K562 (cell line): ENCODE data around the gene TMEM271. TPM values are rescaled to one million over a fixed set of nuclear protein-coding genes. Genes with fewer than 3 reads are reported as not detected.

ENCODE experiments used
- ATAC-seq: fragments of 200-7000 bp; cut with Tn5 transposase; 3 replicates; pipeline ENCODE4 v1.9.1; 2020; ENCODE audit warnings: moderate library complexity
- BruUV-seq: library from RNA; stranded (reverse); fragments of 400-500 nt; replicated peaks from 2 replicates; lab custom pipeline; 2021; lab: Mats Ljungman, UMichigan
- CTCF ChIA-PET: fragments of 300-600 bp; formaldehyde crosslinking; extraction: SDS; loops from one replicate; lab custom pipeline; 2021; ENCODE audit warnings: low intra/inter-chr PET ratio; lab: Yijun Ruan, JAX
- POLR2A ChIA-PET: fragments of 300-600, 350-650 bp; sonication (Branson Sonifier 250); formaldehyde crosslinking; extraction: SDS; loops from one replicate; lab custom pipeline; 2021; ENCODE audit warnings: antibody characterized with exemption, inconsistent platforms; lab: Yijun Ruan, JAX
- DNase-seq, 4 experiments: peaks; one replicate each; pipeline versions ENCODE4 v3.0.0 to v3.0.0-alpha.2; 2011 to 2018; ENCODE audit warnings: low spot score in 3 of 4, mixed read lengths in 3 of 4; ENCODE audit errors: extremely low read depth in 1 of 4
- FAIRE-seq: peaks from 2 replicates; lab custom pipeline; 2011; peaks lifted over from hg19 to GRCh38; lab: Jason Lieb, UNC
- H2AFZ ChIP-seq: 2 replicates; pipeline ENCODE4 v1.6.0; 2011; ENCODE audit warnings: low read depth, low read length, control low read depth, inconsistent platforms
- H3K27ac ChIP-seq: fragments of 200-600 bp; 3 replicates; pipeline ENCODE4 v1.8.0; 2011; ENCODE audit warnings: low read depth, mild to moderate bottlenecking, control low read depth, inconsistent platforms, low read length, moderate library complexity, mixed read lengths; ENCODE audit errors: extremely low read depth
- H3K27me3 ChIP-seq, 2 experiments: fragments of 300-600 bp in 1 of 2; 2 replicates in 1 of 2; 3 replicates in 1 of 2; pipeline versions ENCODE4 v1.6.0 to v1.8.0; 2011; ENCODE audit warnings: inconsistent platforms in 2 of 2, low read length in 2 of 2, mild to moderate bottlenecking in 1 of 2, mixed read lengths in 1 of 2, moderate library complexity in 1 of 2; ENCODE audit not compliant: control insufficient read depth in 2 of 2, insufficient read depth in 2 of 2
- H3K36me3 ChIP-seq: fragments of 300-600 bp; 3 replicates; pipeline ENCODE4 v1.8.0; 2011; ENCODE audit warnings: mild to moderate bottlenecking, low read length, inconsistent platforms; ENCODE audit not compliant: control insufficient read depth, insufficient read depth
- H3K4me1 ChIP-seq, 2 experiments: fragments of 200-600 bp in 1 of 2; replicated peaks in 1 of 2; 2 replicates in 1 of 2; 3 replicates in 1 of 2; pipeline versions ENCODE4 v1.5.1 to v1.8.0; 2011; ENCODE audit warnings: inconsistent platforms in 2 of 2, low read length in 2 of 2, mild to moderate bottlenecking in 1 of 2, mixed read lengths in 1 of 2, moderate library complexity in 1 of 2; ENCODE audit not compliant: control insufficient read depth in 2 of 2, insufficient read depth in 2 of 2
- H3K4me2 ChIP-seq: 2 replicates; pipeline ENCODE4 v1.6.1; 2011; ENCODE audit warnings: low read length, control low read depth, inconsistent platforms, mixed read lengths; ENCODE audit not compliant: insufficient read depth
- H3K4me3 ChIP-seq: fragments of 200-600 bp; sonication (generic), shearing (Covaris generic); 2 replicates; pipeline ENCODE4 v1.5.1; 2016; ENCODE audit warnings: control low read depth, inconsistent platforms
- H3K79me2 ChIP-seq: fragments of 200-600 bp; 3 replicates; pipeline ENCODE4 v1.8.0; 2011; ENCODE audit warnings: low read length, inconsistent platforms; ENCODE audit not compliant: control insufficient read depth, insufficient read depth
- H3K9ac ChIP-seq, 2 experiments: 2 replicates each; pipeline versions ENCODE4 v1.6.0 to v1.6.1; 2011; ENCODE audit warnings: low read depth in 2 of 2, low read length in 2 of 2, control low read depth in 1 of 2, inconsistent platforms in 1 of 2, mild to moderate bottlenecking in 1 of 2, mixed read lengths in 1 of 2; ENCODE audit not compliant: insufficient read depth in 1 of 2
- H3K9me1 ChIP-seq: one replicate; pipeline ENCODE4 v1.6.0; 2011; ENCODE audit warnings: inconsistent platforms, mild to moderate bottlenecking, low read length, moderate library complexity; ENCODE audit not compliant: control insufficient read depth, insufficient read depth
- H3K9me3 ChIP-seq: replicated peaks from 2 replicates; pipeline ENCODE4 v1.5.1; 2011; ENCODE audit warnings: low read depth, low read length, inconsistent platforms; ENCODE audit not compliant: control insufficient read depth, insufficient read depth
- H4K20me1 ChIP-seq: replicated peaks from 2 replicates; pipeline ENCODE4 v1.6.1; 2011; ENCODE audit warnings: low read length, inconsistent platforms, mixed read lengths; ENCODE audit not compliant: control insufficient read depth, insufficient read depth
- CCNT2 ChIP-seq: IDR thresholded peaks from 2 replicates; pipeline ENCODE4 v1.6.1; 2011; ENCODE audit warnings: borderline replicate concordance, low read depth, mild to moderate bottlenecking, moderate library complexity, mixed read lengths, low read length; ENCODE audit not compliant: insufficient read length; ENCODE audit errors: extremely low read depth
- WGBS: fragments of 100-300 bp; shearing (Covaris generic); methylation state at CpG from one replicate; pipeline ENCODE4 v1.1.6; 2016; ENCODE audit warnings: low coverage, mixed read lengths; ENCODE audit not compliant: insufficient coverage; ENCODE audit errors: missing lambda C conversion rate; 5-methylcytosine and 5-hydroxymethylcytosine counted together
- in situ Hi-C: fragments of 300-500 bp; cut with MboI; formaldehyde crosslinking; loops from 4 replicates; pipeline ENCODE4 v1.15.0; 2018; ENCODE audit warnings: inconsistent platforms, mixed read lengths
- intact Hi-C: fragments of 100-400 bp; cut with micrococcal nuclease; formaldehyde crosslinking; loops from 2 replicates; pipeline ENCODE4 v1.14.2; 2022
- polyA plus RNA-seq, 8 experiments: library from polyadenylated mRNA; depleted of rRNA in 4 of 8; stranded (reverse) in 5 of 8; unstranded in 3 of 8; fragments of >200 nt; fragmentation: Nextera tagmentation in 2 of 8; fragmentation: Illumina TruSeq in 1 of 8; extraction: Ambion mirVana in 2 of 8; extraction: Trizol in 1 of 8; gene quantifications; 2 replicates each; pipeline versions ENCODE4 v1.2.1 to v1.2.3, GENCODE V29; 2011 to 2014; ENCODE audit warnings: inconsistent platforms in 1 of 8, missing spikeins in 1 of 8
- total RNA-seq, 7 experiments: library from RNA; depleted of rRNA in 6 of 7; stranded (reverse); fragments of >200 nt in 6 of 7; fragmentation: Illumina TruSeq in 2 of 7; extraction: Trizol in 2 of 7; gene quantifications; 2 replicates each; pipeline versions ENCODE4 v1.2.1 to v1.2.3, GENCODE V29; 2011 to 2021; ENCODE audit warnings: low replicate concordance in 1 of 7

TMEM271 gene
- total and polyA plus RNA-seq, 9 of the 15 experiments (the other 6 are each of a cell fraction or from before 2014, with no cell fraction given), result not detected

GRCh38 chr4:524196-524595 is 51.9 kb downstream of the TMEM271 start:
- 97% methylated on average over 15 of the region's 15 CpGs for WGBS
- Histone ChIP-seq H3K36me3 (peaks cover 68% of the 10 kb centered on the region; the same call in 2 of the 3 replicates), H3K79me2 (no peaks in the 10 kb centered on the region), H3K27ac (no peak overlapping the region), H3K4me2 (no peak overlapping the region), H3K9ac (no peak overlapping the region), H4K20me1 (no peaks in the 10 kb centered on the region; the same call in 1 of the 2 replicates), H3K9me3 (no peaks in the 10 kb centered on the region), H3K27me3 (no peaks in the 10 kb centered on the region), H3K4me3 (no peak overlapping the region), H3K4me1 (no peaks in the 10 kb centered on the region), H3K9me1 (no peaks in the 10 kb centered on the region), H2AFZ (no peak overlapping the region)
- in situ Hi-C loops (no loop called here), intact Hi-C loops (no loop called here)
- TF ChIP-seq CCNT2, result no peak
- FAIRE-seq (no peak), DNase-seq (no peak), ATAC-seq (no peak)
- ChIA-PET CTCF (no interaction called here), POLR2A (interaction anchor here (0.7 to 2.4 kb wide), 2 partner anchors 10 to 15 kb away, joined by 3 to 7 read pairs; no protein-coding TSS in a partner anchor)
- BruUV-seq, result no TSS peak

Other genes with a start within 250 kb of the TMEM271 start
Only the 7 nearest of the 9 such genes appear.
- 25.7 and 54.6 TPM in 2 replicates for gene ZNF721, start 77.1 kb downstream of the TMEM271 start, total RNA-seq (2014; rRNA removed)
- 39.3 and 44.6 TPM in 2 replicates for gene ZNF721, start 77.1 kb downstream of the TMEM271 start, total RNA-seq (2014; rRNA removed; fragmentation: Illumina TruSeq; extraction: Trizol)
- gene ZNF721, start 77.1 kb downstream of the TMEM271 start, total RNA-seq (2015; rRNA removed; fragmentation: Illumina TruSeq; extraction: Trizol), result 27.4 and 29.9 TPM in 2 replicates
- gene ZNF721, start 77.1 kb downstream of the TMEM271 start, total RNA-seq (2021), result 27.1 and 29.8 TPM in 2 replicates
- 30.6 and 32.8 TPM in 2 replicates for gene ZNF721, start 77.1 kb downstream of the TMEM271 start, polyA plus RNA-seq (2011; rRNA removed)
- 29.0 and 33.0 TPM in 2 replicates for gene ZNF721, start 77.1 kb downstream of the TMEM271 start, polyA plus RNA-seq (2014; fragmentation: Illumina TruSeq; extraction: Trizol)
- gene ZNF721, start 77.1 kb downstream of the TMEM271 start, polyA plus RNA-seq (2014; fragmentation: Nextera tagmentation; extraction: Ambion mirVana), result 10 to 100 TPM; 27.8 to 32.2 TPM
- 33.1 and 36.3 TPM in 2 replicates for gene ZNF721, start 77.1 kb downstream of the TMEM271 start, polyA plus RNA-seq (2014; rRNA removed)
- 24.7 and 31.1 TPM in 2 replicates for gene PIGG, start 77.1 kb downstream of the TMEM271 start, total RNA-seq (2014; rRNA removed)
- 18.1 and 18.3 TPM in 2 replicates for gene PIGG, start 77.1 kb downstream of the TMEM271 start, total RNA-seq (2014; rRNA removed; fragmentation: Illumina TruSeq; extraction: Trizol)
- gene PIGG, start 77.1 kb downstream of the TMEM271 start, total RNA-seq (2015; rRNA removed; fragmentation: Illumina TruSeq; extraction: Trizol), result 18.0 and 19.7 TPM in 2 replicates
- 31.3 and 37.1 TPM in 2 replicates for gene PIGG, start 77.1 kb downstream of the TMEM271 start, total RNA-seq (2021)
- 47.3 and 48.3 TPM in 2 replicates for gene PIGG, start 77.1 kb downstream of the TMEM271 start, polyA plus RNA-seq (2011; rRNA removed)
- 18.5 and 21.5 TPM in 2 replicates for gene PIGG, start 77.1 kb downstream of the TMEM271 start, polyA plus RNA-seq (2014; fragmentation: Illumina TruSeq; extraction: Trizol)
- 10 to 100 TPM in 1 of 2 experiments, 1 to 10 TPM in 1; 6.4 to 10.8 TPM for gene PIGG, start 77.1 kb downstream of the TMEM271 start, polyA plus RNA-seq (2014; fragmentation: Nextera tagmentation; extraction: Ambion mirVana)
- 23.4 and 28.9 TPM in 2 replicates for gene PIGG, start 77.1 kb downstream of the TMEM271 start, polyA plus RNA-seq (2014; rRNA removed)
- not detected in 2 replicates for gene PDE6B, start 49.3 kb upstream of the TMEM271 start, total RNA-seq (2014; rRNA removed)
- gene PDE6B, start 49.3 kb upstream of the TMEM271 start, total RNA-seq (2014; rRNA removed; fragmentation: Illumina TruSeq; extraction: Trizol), result not detected in 2 replicates
- not detected in 2 replicates for gene PDE6B, start 49.3 kb upstream of the TMEM271 start, total RNA-seq (2015; rRNA removed; fragmentation: Illumina TruSeq; extraction: Trizol)
- gene PDE6B, start 49.3 kb upstream of the TMEM271 start, total RNA-seq (2021), result not detected in 2 replicates
- not detected in 2 replicates for gene PDE6B, start 49.3 kb upstream of the TMEM271 start, polyA plus RNA-seq (2011; rRNA removed)
- gene PDE6B, start 49.3 kb upstream of the TMEM271 start, polyA plus RNA-seq (2014; fragmentation: Illumina TruSeq; extraction: Trizol), result not detected in 2 replicates
- gene PDE6B, start 49.3 kb upstream of the TMEM271 start, polyA plus RNA-seq (2014; fragmentation: Nextera tagmentation; extraction: Ambion mirVana), result under 1 TPM in 1 of 2 experiments, not detected in 1; 0.04 TPM
- gene PDE6B, start 49.3 kb upstream of the TMEM271 start, polyA plus RNA-seq (2014; rRNA removed), result not detected in 2 replicates
- 746 and 978 TPM in 2 replicates for gene ATP5ME, start 98.0 kb upstream of the TMEM271 start, total RNA-seq (2014; rRNA removed)
- 839 and 887 TPM in 2 replicates for gene ATP5ME, start 98.0 kb upstream of the TMEM271 start, total RNA-seq (2014; rRNA removed; fragmentation: Illumina TruSeq; extraction: Trizol)
- gene ATP5ME, start 98.0 kb upstream of the TMEM271 start, total RNA-seq (2015; rRNA removed; fragmentation: Illumina TruSeq; extraction: Trizol), result 914 and 930 TPM in 2 replicates
- gene ATP5ME, start 98.0 kb upstream of the TMEM271 start, total RNA-seq (2021), result 509 and 535 TPM in 2 replicates
- 573 and 595 TPM in 2 replicates for gene ATP5ME, start 98.0 kb upstream of the TMEM271 start, polyA plus RNA-seq (2011; rRNA removed)
- gene ATP5ME, start 98.0 kb upstream of the TMEM271 start, polyA plus RNA-seq (2014; fragmentation: Illumina TruSeq; extraction: Trizol), result 632 and 822 TPM in 2 replicates
- 1,000 to 10,000 TPM; 2,400 to 2,480 TPM for gene ATP5ME, start 98.0 kb upstream of the TMEM271 start, polyA plus RNA-seq (2014; fragmentation: Nextera tagmentation; extraction: Ambion mirVana)
- 987 and 1,053 TPM in 2 replicates for gene ATP5ME, start 98.0 kb upstream of the TMEM271 start, polyA plus RNA-seq (2014; rRNA removed)
- gene MYL5, start 98.2 kb upstream of the TMEM271 start, total RNA-seq (2014; rRNA removed), result 4.9 and 6.2 TPM in 2 replicates
- 2.6 and 3.1 TPM in 2 replicates for gene MYL5, start 98.2 kb upstream of the TMEM271 start, total RNA-seq (2014; rRNA removed; fragmentation: Illumina TruSeq; extraction: Trizol)
- gene MYL5, start 98.2 kb upstream of the TMEM271 start, total RNA-seq (2015; rRNA removed; fragmentation: Illumina TruSeq; extraction: Trizol), result 5.1 and 5.9 TPM in 2 replicates
- gene MYL5, start 98.2 kb upstream of the TMEM271 start, total RNA-seq (2021), result 9.1 and 10.0 TPM in 2 replicates
- gene MYL5, start 98.2 kb upstream of the TMEM271 start, polyA plus RNA-seq (2011; rRNA removed), result 3.8 and 4.1 TPM in 2 replicates
- 3.4 and 5.5 TPM in 2 replicates for gene MYL5, start 98.2 kb upstream of the TMEM271 start, polyA plus RNA-seq (2014; fragmentation: Illumina TruSeq; extraction: Trizol)
- gene MYL5, start 98.2 kb upstream of the TMEM271 start, polyA plus RNA-seq (2014; fragmentation: Nextera tagmentation; extraction: Ambion mirVana), result 1 to 10 TPM; 1.4 TPM
- 6.0 and 6.9 TPM in 2 replicates for gene MYL5, start 98.2 kb upstream of the TMEM271 start, polyA plus RNA-seq (2014; rRNA removed)
- not detected in 2 replicates for gene SLC49A3, start 112.9 kb upstream of the TMEM271 start, total RNA-seq (2014; rRNA removed)
- gene SLC49A3, start 112.9 kb upstream of the TMEM271 start, total RNA-seq (2014; rRNA removed; fragmentation: Illumina TruSeq; extraction: Trizol), result not detected in 2 replicates
- gene SLC49A3, start 112.9 kb upstream of the TMEM271 start, total RNA-seq (2015; rRNA removed; fragmentation: Illumina TruSeq; extraction: Trizol), result not detected in 2 replicates
- gene SLC49A3, start 112.9 kb upstream of the TMEM271 start, total RNA-seq (2021), result 0.24 and 0.29 TPM in 2 replicates
- not detected in 2 replicates for gene SLC49A3, start 112.9 kb upstream of the TMEM271 start, polyA plus RNA-seq (2011; rRNA removed)
- not detected in 2 replicates for gene SLC49A3, start 112.9 kb upstream of the TMEM271 start, polyA plus RNA-seq (2014; fragmentation: Illumina TruSeq; extraction: Trizol)
- not detected for gene SLC49A3, start 112.9 kb upstream of the TMEM271 start, polyA plus RNA-seq (2014; fragmentation: Nextera tagmentation; extraction: Ambion mirVana)
- gene SLC49A3, start 112.9 kb upstream of the TMEM271 start, polyA plus RNA-seq (2014; rRNA removed), result 0.18 and 0.41 TPM in 2 replicates
- gene PCGF3, start 129.5 kb upstream of the TMEM271 start, total RNA-seq (2014; rRNA removed), result 31.3 and 39.9 TPM in 2 replicates
- gene PCGF3, start 129.5 kb upstream of the TMEM271 start, total RNA-seq (2014; rRNA removed; fragmentation: Illumina TruSeq; extraction: Trizol), result 13.3 and 14.7 TPM in 2 replicates
- gene PCGF3, start 129.5 kb upstream of the TMEM271 start, total RNA-seq (2015; rRNA removed; fragmentation: Illumina TruSeq; extraction: Trizol), result 19.1 and 20.3 TPM in 2 replicates
- 39.6 and 46.1 TPM in 2 replicates for gene PCGF3, start 129.5 kb upstream of the TMEM271 start, total RNA-seq (2021)
- 37.2 and 42.2 TPM in 2 replicates for gene PCGF3, start 129.5 kb upstream of the TMEM271 start, polyA plus RNA-seq (2011; rRNA removed)
- 18.9 and 20.4 TPM in 2 replicates for gene PCGF3, start 129.5 kb upstream of the TMEM271 start, polyA plus RNA-seq (2014; fragmentation: Illumina TruSeq; extraction: Trizol)
- gene PCGF3, start 129.5 kb upstream of the TMEM271 start, polyA plus RNA-seq (2014; fragmentation: Nextera tagmentation; extraction: Ambion mirVana), result 1 to 10 TPM; 2.6 to 4.3 TPM
- gene PCGF3, start 129.5 kb upstream of the TMEM271 start, polyA plus RNA-seq (2014; rRNA removed), result 40.1 and 40.2 TPM in 2 replicates